BJ (cell line): ENCODE measurements around the gene ADRA1B. TPM values are rescaled to one million over a fixed set of nuclear protein-coding genes. Genes with fewer than 3 reads are reported as not detected.

Experiments
- CTCF ChIA-PET: fragments of 350-600 bp; formaldehyde crosslinking; extraction: SDS; loops from one replicate; lab custom pipeline; 2021; ENCODE audit warnings: antibody characterized with exemption, inconsistent platforms; lab: Yijun Ruan, JAX
- POLR2A ChIA-PET: fragments of 300-600 bp; sonication (Branson Sonifier 250); formaldehyde crosslinking; extraction: SDS; loops from one replicate; lab custom pipeline; 2021; ENCODE audit warnings: antibody characterized with exemption; lab: Charles Lee
- DNase-seq: peaks from one replicate; pipeline ENCODE4 v3.0.0-alpha.2; 2011; ENCODE audit warnings: low read depth
- H3K27me3 ChIP-seq: 2 replicates; pipeline ENCODE4 v1.6.0; 2011; ENCODE audit warnings: low read length; ENCODE audit not compliant: control insufficient read depth, insufficient read depth
- H3K36me3 ChIP-seq: 2 replicates; pipeline ENCODE4 v1.5.1; 2011; ENCODE audit warnings: low read length; ENCODE audit not compliant: control insufficient read depth, insufficient read depth
- H3K4me3 ChIP-seq: 2 replicates; pipeline ENCODE4 v1.5.1; 2011; ENCODE audit warnings: low read depth, mild to moderate bottlenecking, control low read depth, low read length
- polyA plus RNA-seq: library from polyadenylated mRNA; depleted of rRNA; stranded (reverse); fragments of >200 nt; gene quantifications from 2 replicates; pipeline ENCODE4 v1.2.3, GENCODE V29; 2011
- TF ChIP-seq, protein P1 (sequence below): IDR thresholded peaks from 2 replicates; pipeline ENCODE4 v1.5.1; 2011; ENCODE audit warnings: low read depth, mild to moderate bottlenecking, control low read depth, inconsistent platforms, low read length, moderate library complexity; ENCODE audit not compliant: insufficient read depth

ADRA1B gene
- polyA plus RNA-seq, 1 experiment, result 2.1 TPM

DNA sequence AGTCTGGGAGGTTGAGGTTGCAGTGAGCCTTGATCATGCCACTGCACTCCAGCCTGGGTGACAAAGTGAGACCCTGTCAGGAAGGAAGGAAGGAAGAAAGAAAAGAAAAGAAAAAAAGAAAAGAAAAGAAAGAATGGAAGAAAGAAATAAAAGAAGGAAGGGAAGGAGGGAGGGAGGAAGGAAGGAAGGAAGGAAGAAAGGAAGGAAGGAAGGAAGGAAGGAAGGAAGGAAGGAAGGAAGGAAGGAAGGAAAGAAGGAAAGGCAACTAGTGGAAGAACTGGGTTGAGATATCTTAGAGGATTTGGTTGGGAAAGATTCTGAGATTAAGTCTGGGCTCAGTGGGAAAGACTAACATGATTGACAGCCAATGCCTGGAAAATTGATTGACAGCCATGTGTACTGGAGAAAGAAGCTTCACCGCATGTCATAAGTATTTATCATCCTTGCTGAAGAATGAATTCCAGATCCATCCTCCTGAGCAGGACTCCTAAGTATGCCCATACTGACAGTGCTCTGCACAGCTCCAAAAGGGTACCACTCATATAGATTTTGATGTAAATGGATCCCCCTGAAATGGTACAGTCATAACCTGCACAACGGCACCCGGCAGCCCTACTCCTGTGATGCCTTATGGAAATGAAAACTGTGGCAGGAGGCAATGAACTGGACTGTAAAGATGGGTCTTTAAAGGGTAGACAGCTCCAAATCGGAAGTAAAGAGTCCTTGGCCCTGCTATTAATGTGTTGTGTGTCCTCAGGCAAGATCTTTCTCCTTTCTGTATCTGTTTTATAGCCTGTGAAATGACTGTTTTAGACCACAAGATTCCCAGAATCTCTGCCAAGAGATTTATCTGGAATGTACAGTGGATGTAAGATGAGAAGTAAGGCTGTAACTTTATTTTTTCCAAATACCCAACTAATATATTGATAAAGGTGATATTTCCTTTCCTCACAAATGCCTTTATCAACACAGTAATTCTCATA lies 16.9 kb upstream of the ADRA1B start:
- DNase-seq, result peak; percentile 76

DNA sequence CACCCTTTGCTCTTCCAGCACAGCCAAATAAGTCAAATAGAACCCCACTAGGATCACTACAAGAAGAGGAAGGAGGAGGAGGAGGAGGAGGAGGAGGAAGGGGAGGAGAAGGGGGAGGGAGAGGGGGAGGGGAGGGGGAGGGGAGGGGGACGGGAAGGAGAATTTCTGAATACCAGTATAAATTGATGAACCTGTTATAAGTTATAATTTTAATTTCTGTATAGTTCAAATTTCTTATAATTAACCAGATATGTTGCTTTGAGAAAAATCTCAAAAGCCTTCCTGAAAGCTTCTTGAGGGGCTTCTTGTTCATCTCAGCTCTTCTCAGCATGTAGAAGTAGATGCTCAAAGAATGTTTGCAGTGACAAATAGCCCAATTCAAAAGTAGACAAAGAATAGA lies 15.0 kb upstream of the ADRA1B start:
- ChIA-PET POLR2A (no interaction called here), CTCF (interaction anchor here (1.0 kb wide), 2 partner anchors 9 to 14 kb away, joined by 3 read pairs; no protein-coding TSS in a partner anchor)
- DNase-seq, result no peak
- Histone ChIP-seq H3K36me3 (no peaks in the 10 kb centered on the region), H3K27me3 (no peaks in the 10 kb centered on the region), H3K4me3 (no peak overlapping the region)
- TF ChIP-seq, protein P1, sequence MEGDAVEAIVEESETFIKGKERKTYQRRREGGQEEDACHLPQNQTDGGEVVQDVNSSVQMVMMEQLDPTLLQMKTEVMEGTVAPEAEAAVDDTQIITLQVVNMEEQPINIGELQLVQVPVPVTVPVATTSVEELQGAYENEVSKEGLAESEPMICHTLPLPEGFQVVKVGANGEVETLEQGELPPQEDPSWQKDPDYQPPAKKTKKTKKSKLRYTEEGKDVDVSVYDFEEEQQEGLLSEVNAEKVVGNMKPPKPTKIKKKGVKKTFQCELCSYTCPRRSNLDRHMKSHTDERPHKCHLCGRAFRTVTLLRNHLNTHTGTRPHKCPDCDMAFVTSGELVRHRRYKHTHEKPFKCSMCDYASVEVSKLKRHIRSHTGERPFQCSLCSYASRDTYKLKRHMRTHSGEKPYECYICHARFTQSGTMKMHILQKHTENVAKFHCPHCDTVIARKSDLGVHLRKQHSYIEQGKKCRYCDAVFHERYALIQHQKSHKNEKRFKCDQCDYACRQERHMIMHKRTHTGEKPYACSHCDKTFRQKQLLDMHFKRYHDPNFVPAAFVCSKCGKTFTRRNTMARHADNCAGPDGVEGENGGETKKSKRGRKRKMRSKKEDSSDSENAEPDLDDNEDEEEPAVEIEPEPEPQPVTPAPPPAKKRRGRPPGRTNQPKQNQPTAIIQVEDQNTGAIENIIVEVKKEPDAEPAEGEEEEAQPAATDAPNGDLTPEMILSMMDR, result no peak

More for the DNA sequence above, 16.9 kb upstream of the ADRA1B start:
- TF ChIP-seq, protein P1, result no peak
- Histone ChIP-seq H3K36me3 (no peaks in the 10 kb centered on the region), H3K27me3 (no peaks in the 10 kb centered on the region), H3K4me3 (no peak overlapping the region)
- POLR2A ChIA-PET, result no interaction called here
- CTCF ChIA-PET, result interaction anchor here (1.0 kb wide), 1 partner anchor 9 kb away, joined by 4 read pairs; no protein-coding TSS in a partner anchor

DNA sequence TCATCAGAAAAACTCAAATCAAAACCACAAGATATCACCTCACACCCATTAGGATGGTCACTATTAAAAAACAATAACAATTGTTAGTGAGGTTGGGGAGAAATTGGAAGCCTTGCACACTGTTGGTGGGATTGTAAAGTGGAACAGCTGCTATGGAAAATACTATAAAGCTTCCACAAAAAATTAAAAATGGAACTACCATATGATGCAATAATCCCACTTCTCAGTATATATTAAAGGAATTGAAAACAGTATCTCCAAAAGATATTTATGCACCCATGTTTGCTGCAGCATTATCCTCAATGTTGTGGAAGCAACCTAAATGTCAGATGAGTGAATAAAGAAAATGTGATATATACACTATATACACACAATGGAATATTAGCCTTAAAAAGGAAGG lies 14.5 kb upstream of the ADRA1B start:
- H3K36me3 ChIP-seq, result no peaks in the 10 kb centered on the region
- ChIA-PET POLR2A (no interaction called here), CTCF (interaction anchor here (1.0 kb wide), 1 partner anchor 14 kb away, joined by 3 read pairs; no protein-coding TSS in a partner anchor)
- H3K27me3 ChIP-seq, result no peaks in the 10 kb centered on the region
- TF ChIP-seq, protein P1, result no peak
- H3K4me3 ChIP-seq, result no peak overlapping the region
- no peak for DNase-seq

DNA sequence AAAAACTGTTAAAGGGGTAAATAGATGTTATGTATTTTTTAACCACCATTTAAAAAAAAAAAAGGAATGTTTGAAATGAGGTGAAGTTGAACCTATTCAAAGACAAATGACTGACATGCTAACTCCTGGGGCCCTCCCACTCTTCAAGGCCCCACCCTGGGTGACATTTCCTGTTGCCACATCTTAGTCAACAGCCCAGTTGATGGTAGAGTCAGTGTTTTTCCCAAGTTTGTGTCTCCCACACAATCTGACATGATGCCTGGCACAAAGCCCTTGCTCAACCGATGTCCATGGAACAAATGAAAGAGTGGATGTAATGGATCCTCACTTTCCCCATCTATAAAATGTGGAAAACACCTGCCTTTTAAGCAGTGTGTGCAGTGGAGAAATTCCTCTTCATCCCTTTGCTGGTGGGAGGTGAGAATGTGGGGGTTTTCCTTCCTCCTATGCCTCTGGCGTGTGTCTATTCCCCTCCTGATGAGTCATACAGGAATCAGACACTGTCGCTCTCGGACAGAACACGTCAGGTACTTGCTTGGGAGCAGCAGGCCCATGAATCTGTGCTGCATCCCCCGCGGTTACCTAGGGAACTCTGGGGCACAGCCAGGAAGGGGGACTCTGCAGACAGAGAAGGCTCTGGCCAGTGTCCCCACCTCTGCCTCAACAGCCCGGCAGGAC lies 13.7 kb upstream of the ADRA1B start:
- DNase-seq, result no peak
- POLR2A ChIA-PET, result no interaction called here
- Histone ChIP-seq H3K36me3 (no peaks in the 10 kb centered on the region), H3K4me3 (no peak overlapping the region), H3K27me3 (no peaks in the 10 kb centered on the region)
- CTCF ChIA-PET, result interaction anchor here (1.2 kb wide), 1 partner anchor 9 kb away, joined by 6 read pairs; no protein-coding TSS in a partner anchor
- TF ChIP-seq, protein P1, result no peak

DNA sequence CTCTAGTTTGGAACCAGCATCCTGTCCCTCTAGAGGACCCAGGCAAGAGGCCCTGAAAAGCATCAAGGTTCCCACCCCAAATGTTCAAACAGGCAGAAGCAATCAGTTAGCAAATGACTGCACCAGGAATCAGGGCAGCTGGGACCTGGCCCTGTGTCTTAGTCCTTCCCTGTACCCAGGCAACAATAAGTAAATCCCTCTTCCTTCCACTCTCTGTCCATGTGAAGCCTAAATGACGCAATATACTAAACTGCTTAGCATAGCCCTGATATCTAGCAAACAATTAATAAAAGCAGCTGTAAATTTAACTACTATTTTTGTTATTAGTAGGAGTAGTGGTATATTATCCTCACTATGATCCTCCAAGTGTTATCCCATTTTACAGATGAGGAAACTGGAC lies 13.2 kb upstream of the ADRA1B start:
- TF ChIP-seq, protein P1, result no peak
- ChIA-PET POLR2A (no interaction called here), CTCF (interaction anchor here (1.2 to 1.8 kb wide), 2 partner anchors 10 kb away, joined by 6 read pairs; no protein-coding TSS in a partner anchor)
- Histone ChIP-seq H3K27me3 (no peaks in the 10 kb centered on the region), H3K4me3 (no peak overlapping the region), H3K36me3 (no peaks in the 10 kb centered on the region)
- DNase-seq, result no peak
